Brain microvascular endothelial cell (primary cell): ENCODE data around the gene ZBTB40.

Source experiments
- DNase-seq: peaks from one replicate; pipeline ENCODE4 v3.0.0-alpha.2; 2020
- H3K27ac ChIP-seq: fragments of 250-450 bp; sonication (Bioruptor Pico); 2 replicates; pipeline ENCODE4 v1.5.1; 2020; ENCODE audit warnings: mild to moderate bottlenecking, moderate library complexity
- H3K27me3 ChIP-seq: fragments of 250-450 bp; sonication (Bioruptor Pico); replicated peaks from 2 replicates; pipeline ENCODE4 v1.5.1; 2020; ENCODE audit warnings: mild to moderate bottlenecking
- H3K36me3 ChIP-seq: fragments of 250-450 bp; sonication (Bioruptor Pico); replicated peaks from 2 replicates; pipeline ENCODE4 v1.5.1; 2020; ENCODE audit warnings: mild to moderate bottlenecking
- H3K4me3 ChIP-seq: 2 replicates; pipeline ENCODE4 v1.5.1; 2011; ENCODE audit warnings: low read depth, mild to moderate bottlenecking, control low read depth, low read length, moderate library complexity
- in situ Hi-C: cut with HindIII; loops from 2 replicates; pipeline ENCODE4 v1.10.0; 2017; ENCODE audit warnings: low sequenced_read_pairs, low pct_ligation_motif_present
- TF ChIP-seq, protein P1 (sequence below): IDR thresholded peaks from 2 replicates; pipeline ENCODE4 v1.5.1; 2011; ENCODE audit warnings: low read depth, mild to moderate bottlenecking, moderate library complexity, low read length, control low read depth, inconsistent platforms; ENCODE audit errors: missing control alignments

ZBTB40 gene

GRCh38 chr1:22502202-22502601, 50.6 kb downstream of the ZBTB40 start:
- in situ Hi-C loops, result no loop called here
- H3K36me3 ChIP-seq, result no peaks in the 10 kb centered on the region
- H3K4me3 ChIP-seq, result no peak overlapping the region

DNA sequence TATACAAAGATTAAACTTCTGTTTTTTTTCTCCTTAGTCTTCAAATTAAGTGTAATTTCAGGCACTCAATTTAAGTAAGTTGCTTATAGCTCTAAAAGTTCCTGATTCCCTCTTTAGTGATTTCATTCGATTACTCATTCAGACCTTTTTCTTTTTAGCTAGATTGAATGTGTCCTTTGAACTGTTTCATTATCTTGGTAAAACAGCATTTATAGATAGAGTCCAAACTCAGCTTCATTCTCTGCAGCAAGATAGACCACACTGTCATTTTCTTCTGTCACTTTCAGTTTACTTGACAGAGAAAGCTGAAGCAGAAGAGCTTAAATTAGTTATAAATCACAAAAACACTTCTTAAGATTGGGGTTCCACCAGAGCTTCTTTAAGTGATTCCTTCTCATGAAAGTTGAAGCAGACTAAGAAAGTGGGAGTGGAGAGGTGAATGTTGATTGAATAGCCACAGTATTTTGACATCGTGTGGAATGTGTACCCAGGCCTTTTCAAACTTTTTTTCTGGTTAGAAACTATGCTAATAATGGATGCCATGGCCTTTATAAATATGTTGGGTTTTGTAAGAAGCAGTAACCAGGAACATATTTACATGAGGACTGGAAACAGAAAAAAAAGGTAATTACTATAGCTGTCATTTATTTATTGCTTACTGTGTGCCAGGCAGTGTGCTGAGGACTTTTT, 52.2 kb downstream of the ZBTB40 start:
- Histone ChIP-seq H3K4me3 (no peak overlapping the region), H3K27ac (no peak overlapping the region), H3K27me3 (no peaks in the 10 kb centered on the region), H3K36me3 (peaks cover 3% of the 10 kb centered on the region)
- TF ChIP-seq, protein P1, sequence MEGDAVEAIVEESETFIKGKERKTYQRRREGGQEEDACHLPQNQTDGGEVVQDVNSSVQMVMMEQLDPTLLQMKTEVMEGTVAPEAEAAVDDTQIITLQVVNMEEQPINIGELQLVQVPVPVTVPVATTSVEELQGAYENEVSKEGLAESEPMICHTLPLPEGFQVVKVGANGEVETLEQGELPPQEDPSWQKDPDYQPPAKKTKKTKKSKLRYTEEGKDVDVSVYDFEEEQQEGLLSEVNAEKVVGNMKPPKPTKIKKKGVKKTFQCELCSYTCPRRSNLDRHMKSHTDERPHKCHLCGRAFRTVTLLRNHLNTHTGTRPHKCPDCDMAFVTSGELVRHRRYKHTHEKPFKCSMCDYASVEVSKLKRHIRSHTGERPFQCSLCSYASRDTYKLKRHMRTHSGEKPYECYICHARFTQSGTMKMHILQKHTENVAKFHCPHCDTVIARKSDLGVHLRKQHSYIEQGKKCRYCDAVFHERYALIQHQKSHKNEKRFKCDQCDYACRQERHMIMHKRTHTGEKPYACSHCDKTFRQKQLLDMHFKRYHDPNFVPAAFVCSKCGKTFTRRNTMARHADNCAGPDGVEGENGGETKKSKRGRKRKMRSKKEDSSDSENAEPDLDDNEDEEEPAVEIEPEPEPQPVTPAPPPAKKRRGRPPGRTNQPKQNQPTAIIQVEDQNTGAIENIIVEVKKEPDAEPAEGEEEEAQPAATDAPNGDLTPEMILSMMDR, result no peak
- DNase-seq, result no peak
- in situ Hi-C loops, result no loop called here

More at GRCh38 chr1:22502202-22502601, 50.6 kb downstream of the ZBTB40 start:
- no peak for DNase-seq
- no peaks in the 10 kb centered on the region for H3K27me3 ChIP-seq
- no peak overlapping the region for H3K27ac ChIP-seq
- TF ChIP-seq, protein P1, result no peak

GRCh38 chr1:22506130-22506692, 54.6 kb downstream of the ZBTB40 start:
- DNase-seq, result no peak
- Histone ChIP-seq H3K4me3 (no peak overlapping the region), H3K27me3 (no peaks in the 10 kb centered on the region), H3K36me3 (peaks cover 17% of the 10 kb centered on the region), H3K27ac (no peak overlapping the region)
- in situ Hi-C loops, result no loop called here
- TF ChIP-seq, protein P1, result no peak

DNA sequence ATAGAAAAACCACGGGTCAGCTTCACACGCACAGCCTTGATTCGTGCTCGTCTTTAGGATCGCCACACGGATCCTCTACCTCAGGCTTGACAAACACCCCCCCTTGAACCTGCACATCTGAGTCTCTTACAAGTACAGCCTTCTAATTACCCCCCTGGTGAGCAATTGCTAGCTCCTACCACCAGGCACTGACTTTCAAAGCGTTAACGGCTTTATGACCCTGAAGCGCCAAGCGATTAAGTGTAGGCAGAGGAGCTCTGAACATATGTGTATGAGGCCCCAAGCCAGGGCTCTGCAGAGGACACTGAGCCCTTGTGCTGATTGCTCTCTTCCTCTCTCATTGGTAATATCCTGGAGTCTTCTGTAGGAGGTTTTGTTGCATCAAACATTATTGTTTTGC, 55.9 kb downstream of the ZBTB40 start:
- H3K36me3 ChIP-seq, result peaks cover 28% of the 10 kb centered on the region
- no peak for DNase-seq

DNA sequence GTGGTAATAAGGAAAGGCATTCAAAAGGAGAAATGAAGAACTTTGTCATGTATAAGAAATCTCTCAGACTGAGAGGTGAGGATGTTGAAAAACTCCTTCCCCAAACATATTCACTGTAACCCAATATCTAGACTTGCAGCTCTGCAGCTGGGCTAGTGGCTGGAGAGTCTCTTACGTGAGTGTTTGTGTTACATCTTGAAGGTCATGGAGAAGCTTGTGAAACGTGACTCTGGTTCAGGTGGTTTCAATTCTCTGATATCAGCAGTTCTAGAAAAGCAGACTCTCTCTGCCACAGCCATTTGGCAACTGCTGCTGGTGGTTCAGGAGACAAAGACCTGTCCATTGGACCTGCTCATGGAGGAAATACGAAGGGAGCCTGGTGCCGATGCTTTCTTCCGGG, 56.7 kb downstream of the ZBTB40 start:
- TF ChIP-seq, protein P1, result no peak
- Histone ChIP-seq H3K27ac (no peak overlapping the region), H3K27me3 (no peaks in the 10 kb centered on the region), H3K36me3 (peaks cover 34% of the 10 kb centered on the region), H3K4me3 (no peak overlapping the region)
- DNase-seq, result no peak
- in situ Hi-C loops, result no loop called here

More for the DNA sequence above, 55.9 kb downstream of the ZBTB40 start:
- Histone ChIP-seq H3K27ac (no peak overlapping the region), H3K4me3 (no peak overlapping the region), H3K27me3 (no peaks in the 10 kb centered on the region)
- in situ Hi-C loops, result no loop called here
- TF ChIP-seq, protein P1, result no peak
